Neuronal stem cell (in vitro differentiated cells): Measurements from ENCODE around the gene HEATR1.

Experiments
- DNase-seq: peaks from one replicate; pipeline ENCODE4 v3.0.0-alpha.2; 2013; ENCODE audit warnings: low spot score
- H2AFZ ChIP-seq: one replicate; pipeline ENCODE4 v1.6.1; 2013; ENCODE audit warnings: mild to moderate bottlenecking, low read length, inconsistent platforms
- H2AK5ac ChIP-seq: 2 replicates; pipeline ENCODE4 v1.6.1; 2013; ENCODE audit warnings: low read depth, mild to moderate bottlenecking, inconsistent platforms, low read length, moderate library complexity, mixed read lengths
- H2BK120ac ChIP-seq: 2 replicates; pipeline ENCODE4 v1.6.1; 2013; ENCODE audit warnings: low read depth, mild to moderate bottlenecking, inconsistent platforms, low read length, moderate library complexity, mixed read lengths
- H2BK12ac ChIP-seq: one replicate; pipeline ENCODE4 v1.6.1; 2013; ENCODE audit warnings: low read length, inconsistent platforms
- H2BK15ac ChIP-seq: 2 replicates; pipeline ENCODE4 v1.6.1; 2013; ENCODE audit warnings: mild to moderate bottlenecking, low read length, inconsistent platforms, mixed read lengths
- H2BK5ac ChIP-seq: one replicate; pipeline ENCODE4 v1.6.1; 2013; ENCODE audit warnings: inconsistent platforms, mild to moderate bottlenecking, low read length, moderate library complexity
- H3K14ac ChIP-seq: one replicate; pipeline ENCODE4 v1.6.1; 2013; ENCODE audit warnings: low read length, inconsistent platforms
- H3K18ac ChIP-seq: 2 replicates; pipeline ENCODE4 v1.6.1; 2013; ENCODE audit warnings: low read length, inconsistent platforms
- H3K23ac ChIP-seq: 2 replicates; pipeline ENCODE4 v1.6.1; 2013; ENCODE audit warnings: low read depth, mild to moderate bottlenecking, mixed read lengths, low read length, inconsistent platforms; ENCODE audit not compliant: poor library complexity
- H3K27ac ChIP-seq: replicated peaks from 3 replicates; pipeline ENCODE4 v1.5.1; 2013; ENCODE audit warnings: low read length, inconsistent platforms
- H3K27me3 ChIP-seq, 3 experiments: 2 replicates each; pipeline ENCODE4 v1.6.1; 2013; ENCODE audit warnings: low read length in 3 of 3, mild to moderate bottlenecking in 2 of 3, inconsistent platforms in 1 of 3, low read depth in 1 of 3, mixed read lengths in 1 of 3, moderate library complexity in 1 of 3; ENCODE audit not compliant: control insufficient read depth in 3 of 3, insufficient read depth in 3 of 3
- H3K36me3 ChIP-seq, 2 donors: replicated peaks in 1 of 2; 2 replicates each; pipeline ENCODE4 v1.6.1; 2013; ENCODE audit warnings: low read length in 2 of 2; ENCODE audit not compliant: control insufficient read depth in 2 of 2, insufficient read depth in 2 of 2
- H3K4ac ChIP-seq: 2 replicates; pipeline ENCODE4 v1.6.1; 2013; ENCODE audit warnings: inconsistent platforms, mild to moderate bottlenecking, low read length, moderate library complexity
- H3K4me1 ChIP-seq, 2 donors: 1 replicate in 1 of 2; 2 replicates in 1 of 2; pipeline ENCODE4 v1.6.1; 2013; ENCODE audit warnings: low read length in 2 of 2, low read depth in 1 of 2; ENCODE audit not compliant: control insufficient read depth in 2 of 2, insufficient read depth in 1 of 2
- H3K4me2 ChIP-seq: one replicate; pipeline ENCODE4 v1.6.1; 2013; ENCODE audit warnings: mild to moderate bottlenecking, low read length, inconsistent platforms; ENCODE audit not compliant: insufficient read depth, poor library complexity, severe bottlenecking
- H3K4me3 ChIP-seq, 2 donors: 2 replicates each; pipeline ENCODE4 v1.5.1; 2013; ENCODE audit warnings: low read length in 2 of 2, mild to moderate bottlenecking in 2 of 2, inconsistent platforms in 1 of 2, moderate library complexity in 1 of 2
- H3K79me1 ChIP-seq: one replicate; pipeline ENCODE4 v1.6.1; 2013; ENCODE audit warnings: low read depth, mild to moderate bottlenecking, inconsistent platforms, low read length, moderate library complexity
- H3K9ac ChIP-seq: one replicate; pipeline ENCODE4 v1.6.1; 2013; ENCODE audit warnings: mild to moderate bottlenecking, low read depth, low read length, inconsistent platforms; ENCODE audit not compliant: poor library complexity
- H3K9me3 ChIP-seq, 2 donors: replicated peaks in 1 of 2; 2 replicates each; pipeline versions ENCODE3 to v1.6.1; 2013; ENCODE audit warnings: low read length in 2 of 2, mild to moderate bottlenecking in 2 of 2, inconsistent platforms in 1 of 2, low read depth in 1 of 2, mixed read lengths in 1 of 2, moderate library complexity in 1 of 2; ENCODE audit not compliant: control insufficient read depth in 2 of 2, insufficient read depth in 1 of 2
- H4K8ac ChIP-seq: one replicate; pipeline ENCODE4 v1.6.1; 2013; ENCODE audit warnings: low read depth, mild to moderate bottlenecking, inconsistent platforms, low read length, moderate library complexity
- H4K91ac ChIP-seq: one replicate; pipeline ENCODE4 v1.6.1; 2013; ENCODE audit warnings: low read length, low read depth, mild to moderate bottlenecking, inconsistent platforms; ENCODE audit not compliant: poor library complexity
- WGBS, 2 donors: extraction: QIAGEN DNeasy Blood & Tissue Kit; methylation state at CpG; one replicate each; pipeline ENCODE4 v1.1.7; 2013; ENCODE audit warnings: missing lambda C conversion rate in 2 of 2, mixed read lengths in 1 of 2; ENCODE audit not compliant: insufficient read length in 2 of 2, insufficient replicate concordance in 1 of 2; ENCODE audit errors: extremely low coverage in 2 of 2; 5-methylcytosine and 5-hydroxymethylcytosine counted together

Gene HEATR1

GRCh38 chr1:236522937-236523703 is 81.2 kb downstream of the HEATR1 start:
- H3K4me3 ChIP-seq = peak overlapping the region in 1 of 2 donors; percentile 92
- no CpG with 5 or more reads among the region's 26 CpGs for WGBS, 2 donors
- peak overlapping the region; percentile 48 for H2AFZ ChIP-seq
- no peak for DNase-seq
- H3K36me3 ChIP-seq = peaks cover 0 to 1% of the 10 kb centered on the region in 2 donors
- peak overlapping the region; percentile 85 for H3K18ac ChIP-seq
- H4K8ac ChIP-seq = peak overlapping the region; percentile 29
- no peak overlapping the region for H3K14ac ChIP-seq
- no peak overlapping the region for H2BK12ac ChIP-seq
- H2BK120ac ChIP-seq = no peak overlapping the region
- H3K79me1 ChIP-seq = no peaks in the 10 kb centered on the region
- no peak overlapping the region for H3K4ac ChIP-seq
- peak overlapping the region; percentile 30 for H2AK5ac ChIP-seq
- no peaks in the 10 kb centered on the region for H3K27me3 ChIP-seq
- peak overlapping the region; percentile 83 for H3K9ac ChIP-seq
- no peak overlapping the region for H4K91ac ChIP-seq
- H2BK15ac ChIP-seq = peak overlapping the region; percentile 43
- no peak overlapping the region for H2BK5ac ChIP-seq
- peak overlapping the region; percentile 90 for H3K4me2 ChIP-seq
- H3K9me3 ChIP-seq = no peaks in the 10 kb centered on the region
- peak overlapping the region; percentile 57 for H3K23ac ChIP-seq
- H3K27ac ChIP-seq = no peak overlapping the region
- H3K4me1 ChIP-seq = peaks cover 2% of the 10 kb centered on the region in 2 donors

DNA sequence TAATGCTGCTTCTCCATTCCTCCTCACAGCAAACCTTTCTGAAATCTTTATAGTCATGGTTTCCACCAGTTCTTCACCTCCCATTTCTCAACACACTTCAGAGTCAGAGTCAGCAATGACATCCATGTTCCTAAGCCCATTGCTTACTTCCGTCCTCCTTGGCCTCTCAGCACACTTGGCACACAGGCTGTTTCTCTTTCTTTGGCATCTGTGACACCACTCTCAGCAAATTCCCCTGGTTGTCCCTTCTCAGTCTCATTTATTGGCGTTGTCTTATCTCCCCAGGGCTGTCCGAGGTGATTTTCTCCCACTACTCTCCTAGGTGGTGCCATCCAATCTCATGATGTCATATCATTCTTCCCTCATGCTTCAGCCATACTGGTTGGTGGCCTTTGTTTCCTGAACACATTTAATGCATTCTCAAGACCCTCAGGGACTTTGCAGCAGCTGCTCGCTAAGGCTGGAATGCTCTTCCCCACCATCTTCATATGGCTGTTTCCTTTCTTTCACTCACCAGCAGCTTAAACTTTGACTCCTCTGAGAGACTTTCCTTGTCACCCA is 83.8 kb downstream of the HEATR1 start:
- Histone ChIP-seq H4K91ac (no peak overlapping the region), H3K4ac (no peak overlapping the region), H2BK5ac (no peak overlapping the region), H3K27me3 (no peaks in the 10 kb centered on the region), H3K4me1 (peaks cover 2% of the 10 kb centered on the region in 2 donors), H3K14ac (no peak overlapping the region), H3K79me1 (no peaks in the 10 kb centered on the region), H3K9ac (no peak overlapping the region), H2BK12ac (no peak overlapping the region), H2BK15ac (no peak overlapping the region), H3K27ac (no peak overlapping the region), H3K4me3 (no peak overlapping the region), H2AFZ (no peak overlapping the region), H4K8ac (no peak overlapping the region), H2AK5ac (no peak overlapping the region), H3K23ac (no peak overlapping the region), H3K9me3 (no peaks in the 10 kb centered on the region), H3K36me3 (no peaks in the 10 kb centered on the region), H3K4me2 (no peak overlapping the region), H2BK120ac (no peak overlapping the region), H3K18ac (no peak overlapping the region)
- DNase-seq = no peak
- no CpG with 5 or more reads among the region's 4 CpGs for WGBS, 2 donors

- no peak overlapping the region for H2BK120ac ChIP-seq
- H3K23ac ChIP-seq = no peak overlapping the region
- no peak overlapping the region for H4K8ac ChIP-seq
- H3K36me3 ChIP-seq = no peaks in the 10 kb centered on the region
- H3K18ac ChIP-seq = no peak overlapping the region
- H3K4ac ChIP-seq = no peak overlapping the region
- no peaks in the 10 kb centered on the region for H3K4me1 ChIP-seq
- H2AFZ ChIP-seq = no peak overlapping the region
- H4K91ac ChIP-seq = no peak overlapping the region
- no peaks in the 10 kb centered on the region for H3K27me3 ChIP-seq
- no peak overlapping the region for H3K4me2 ChIP-seq
- H3K9ac ChIP-seq = no peak overlapping the region
- no peak overlapping the region for H3K27ac ChIP-seq
- H2AK5ac ChIP-seq = no peak overlapping the region
- DNase-seq = no peak
- no peak overlapping the region for H2BK12ac ChIP-seq
- no CpG with 5 or more reads among the region's 5 CpGs for WGBS, 2 donors
- no peak overlapping the region for H2BK15ac ChIP-seq
- no peaks in the 10 kb centered on the region for H3K79me1 ChIP-seq
- H3K9me3 ChIP-seq = no peaks in the 10 kb centered on the region
- no peak overlapping the region for H2BK5ac ChIP-seq
- no peak overlapping the region for H3K4me3 ChIP-seq
- no peak overlapping the region for H3K14ac ChIP-seq
Measured at GRCh38 chr1:236518322-236518721, 86.0 kb downstream of the HEATR1 start.

DNA sequence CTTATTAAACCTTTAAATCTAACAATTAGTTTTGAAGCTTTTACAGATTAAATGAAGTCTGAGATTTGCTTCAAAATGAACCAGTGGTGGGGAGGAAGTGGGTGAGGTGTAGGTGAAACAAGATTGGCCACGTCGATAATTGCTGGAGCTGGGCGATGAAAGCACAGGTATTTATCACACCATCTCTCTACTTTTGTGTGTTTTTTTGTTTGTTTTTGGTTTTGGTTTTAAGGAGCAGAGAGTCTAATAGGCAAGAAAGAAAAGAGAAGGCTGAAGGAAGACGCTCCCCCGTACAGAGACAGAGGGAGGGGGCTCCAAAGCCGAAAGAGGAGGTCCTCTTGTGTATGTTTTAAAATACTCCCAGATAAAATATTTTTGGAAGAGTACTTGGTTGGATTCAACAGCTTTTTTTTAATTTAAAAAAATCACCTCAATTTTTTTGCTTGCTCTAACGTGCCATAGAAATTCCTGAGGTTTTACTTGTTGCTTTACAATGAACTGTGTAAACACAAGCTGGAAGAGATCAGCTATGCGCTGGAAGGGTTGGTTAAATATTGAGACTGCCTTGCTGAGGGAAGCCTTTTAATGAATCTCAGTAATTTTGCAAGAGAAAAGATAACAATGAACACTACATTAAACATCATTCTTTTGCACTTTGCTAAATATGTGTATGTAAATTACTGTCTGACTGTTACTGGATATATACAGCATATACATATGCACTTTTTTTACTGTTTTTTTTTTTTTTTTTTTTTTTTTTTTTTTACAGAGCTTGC is 87.2 kb downstream of the HEATR1 start:
- no peak overlapping the region for H3K27ac ChIP-seq
- H3K4me1 ChIP-seq = no peaks in the 10 kb centered on the region
- H2BK120ac ChIP-seq = no peak overlapping the region
- H4K8ac ChIP-seq = no peak overlapping the region
- no peak overlapping the region for H2AFZ ChIP-seq
- H3K79me1 ChIP-seq = no peaks in the 10 kb centered on the region
- H3K14ac ChIP-seq = no peak overlapping the region
- no peak overlapping the region for H3K4me2 ChIP-seq
- no peak overlapping the region for H2BK12ac ChIP-seq
- no peak overlapping the region for H2BK15ac ChIP-seq
- no peak overlapping the region for H3K9ac ChIP-seq
- no peak overlapping the region for H3K4me3 ChIP-seq
- no peak overlapping the region for H2BK5ac ChIP-seq
- H4K91ac ChIP-seq = no peak overlapping the region
- no peak for DNase-seq
- no peak overlapping the region for H3K18ac ChIP-seq
- no peak overlapping the region for H3K23ac ChIP-seq
- no peaks in the 10 kb centered on the region for H3K36me3 ChIP-seq
- no peak overlapping the region for H2AK5ac ChIP-seq
- no peaks in the 10 kb centered on the region for H3K9me3 ChIP-seq
- no CpG with 5 or more reads among the region's 8 CpGs for WGBS, 2 donors
- H3K4ac ChIP-seq = no peak overlapping the region
- H3K27me3 ChIP-seq = no peaks in the 10 kb centered on the region
